ENCODE measurements around the gene DCPS.

Gene DCPS

GRCh38 chr11:126333142-126333541 lies 29.3 kb downstream of the DCPS start:
- H3K4me3 ChIP-seq (ENCODE audit: low read depth, low read length): no peak overlapping the region
- TF ChIP-seq CTCF (IDR thresholded peaks at IDR 0.05; ENCODE audit: borderline replicate concordance, insufficient read depth, low read depth, low read length): no peak

GRCh38 chr11:126334659-126335462 lies 31.0 kb downstream of the DCPS start:
- no peak for TF ChIP-seq CTCF (IDR thresholded peaks at IDR 0.05; ENCODE audit: borderline replicate concordance, insufficient read depth, low read depth, low read length)
- H3K4me3 ChIP-seq (ENCODE audit: low read depth, low read length): no peak overlapping the region

GRCh38 chr11:126335463-126335760 lies 31.6 kb downstream of the DCPS start:
- H3K4me3 ChIP-seq (ENCODE audit: low read depth, low read length): no peak overlapping the region
- TF ChIP-seq CTCF (IDR thresholded peaks at IDR 0.05; ENCODE audit: borderline replicate concordance, insufficient read depth, low read depth, low read length): no peak

- TF ChIP-seq CTCF (IDR thresholded peaks at IDR 0.05; ENCODE audit: borderline replicate concordance, insufficient read depth, low read depth, low read length): no peak
- no peak overlapping the region for H3K4me3 ChIP-seq (ENCODE audit: low read depth, low read length)
Observed at GRCh38 chr11:126336138-126336541, 32.3 kb downstream of the DCPS start.

GRCh38 chr11:126336671-126337101 lies 32.8 kb downstream of the DCPS start:
- no peak overlapping the region for H3K4me3 ChIP-seq (ENCODE audit: low read depth, low read length)

GRCh38 chr11:126337126-126337473 lies 33.2 kb downstream of the DCPS start:
- TF ChIP-seq CTCF (IDR thresholded peaks at IDR 0.05; ENCODE audit: borderline replicate concordance, insufficient read depth, low read depth, low read length): no peak
- H3K4me3 ChIP-seq (ENCODE audit: low read depth, low read length): no peak overlapping the region

More at GRCh38 chr11:126336671-126337101, 32.8 kb downstream of the DCPS start:
- TF ChIP-seq CTCF (IDR thresholded peaks at IDR 0.05; ENCODE audit: borderline replicate concordance, insufficient read depth, low read depth, low read length): no peak

GRCh38 chr11:126337474-126338241 lies 33.8 kb downstream of the DCPS start:
- H3K4me3 ChIP-seq (ENCODE audit: low read depth, low read length): no peak overlapping the region
- TF ChIP-seq CTCF (IDR thresholded peaks at IDR 0.05; ENCODE audit: borderline replicate concordance, insufficient read depth, low read depth, low read length): no peak

Data from GM12875 (cell line).